Frontal cortex (tissue), 4 donors: ENCODE measurements around the gene PRAC2. TPM values are rescaled to one million over a fixed set of nuclear protein-coding genes. Genes with fewer than 3 reads are reported as not detected.
"Not testable (repeated sequence)": the region's sequence is repeated elsewhere in the genome, so short reads cannot be mapped to it uniquely, and the experiment has no call there.

ENCODE experiments used
- DNase-seq, 2 donors: peaks; one replicate each; pipeline ENCODE4 v3.0.0; 2012; ENCODE audit warnings: low spot score in 2 of 2
- FAIRE-seq: peaks from 2 replicates; lab custom pipeline; 2012; peaks lifted over from hg19 to GRCh38; lab: Jason Lieb, UNC
- total RNA-seq: library from RNA; depleted of rRNA; stranded (reverse); fragments of >200 nt; gene quantifications from one replicate; pipeline ENCODE4 v1.2.3, GENCODE V29; 2014
- donor health status: control.
- donor health status: control.
- donor health status: control.

Gene PRAC2
- not detected for total RNA-seq

DNA sequence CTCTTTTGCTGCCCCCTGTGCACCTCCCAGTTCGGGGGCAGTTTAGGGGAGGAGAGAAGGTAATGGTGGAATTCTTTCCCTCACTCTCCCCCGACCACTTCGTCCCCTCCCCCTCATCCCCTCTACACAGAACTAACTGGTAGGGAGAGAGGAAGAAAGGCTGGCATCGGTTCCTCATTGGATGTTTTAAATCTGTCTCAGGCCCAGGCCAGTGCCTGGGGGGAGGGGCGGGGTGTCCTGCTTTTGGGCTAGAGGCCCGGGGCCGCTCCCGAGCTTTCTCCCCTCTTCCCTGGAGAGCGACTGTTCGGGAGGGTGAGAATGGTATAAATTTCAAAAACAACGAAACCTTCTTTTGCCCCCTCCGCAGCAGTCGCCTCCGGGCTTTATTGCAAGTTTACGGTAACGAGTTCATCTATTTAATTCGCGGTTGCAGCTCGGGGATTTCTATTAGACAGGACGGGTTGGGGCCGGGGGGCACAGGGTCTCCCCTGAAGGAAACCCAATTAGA, at the start of gene PRAC2:
Gene PRAC2, plus strand, starts transcription at position 271 of the 508 bp plus-strand sequence. CDS start 1,226 bp downstream, outside the sequence.
- no peak for DNase-seq

DNA sequence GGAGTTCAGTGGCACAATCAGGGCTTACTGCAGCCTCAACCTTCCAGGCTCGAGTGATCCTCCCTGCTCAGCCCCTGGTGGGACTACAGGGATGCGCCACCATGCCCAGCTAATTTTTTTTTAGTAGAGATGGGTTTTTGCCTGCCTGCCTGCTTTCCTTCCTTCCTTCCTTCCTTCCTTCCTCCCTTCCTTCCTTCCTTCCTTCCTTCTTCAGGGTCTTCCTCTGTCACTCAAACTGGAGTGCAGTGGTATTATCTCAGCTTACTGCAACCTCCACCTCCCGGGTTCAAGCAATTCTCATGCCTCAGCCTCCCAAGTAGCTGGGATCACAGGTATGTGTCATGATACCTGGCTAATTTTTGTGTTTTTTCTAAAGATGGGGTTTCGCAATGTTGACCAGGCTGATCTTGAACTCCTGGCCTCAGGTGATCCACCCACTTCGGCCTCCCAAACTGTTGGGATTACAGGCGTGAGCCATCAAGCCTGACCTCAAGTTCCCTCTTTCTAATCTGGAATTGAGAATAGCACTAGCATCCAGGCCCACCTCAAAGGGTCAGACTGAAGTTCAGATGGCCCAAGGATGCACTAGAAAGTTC, 45.9 kb upstream of the PRAC2 start:
- FAIRE-seq (no peak), DNase-seq (no peak)

More for the DNA sequence above, at the start of gene PRAC2:
- no peak for FAIRE-seq

DNA sequence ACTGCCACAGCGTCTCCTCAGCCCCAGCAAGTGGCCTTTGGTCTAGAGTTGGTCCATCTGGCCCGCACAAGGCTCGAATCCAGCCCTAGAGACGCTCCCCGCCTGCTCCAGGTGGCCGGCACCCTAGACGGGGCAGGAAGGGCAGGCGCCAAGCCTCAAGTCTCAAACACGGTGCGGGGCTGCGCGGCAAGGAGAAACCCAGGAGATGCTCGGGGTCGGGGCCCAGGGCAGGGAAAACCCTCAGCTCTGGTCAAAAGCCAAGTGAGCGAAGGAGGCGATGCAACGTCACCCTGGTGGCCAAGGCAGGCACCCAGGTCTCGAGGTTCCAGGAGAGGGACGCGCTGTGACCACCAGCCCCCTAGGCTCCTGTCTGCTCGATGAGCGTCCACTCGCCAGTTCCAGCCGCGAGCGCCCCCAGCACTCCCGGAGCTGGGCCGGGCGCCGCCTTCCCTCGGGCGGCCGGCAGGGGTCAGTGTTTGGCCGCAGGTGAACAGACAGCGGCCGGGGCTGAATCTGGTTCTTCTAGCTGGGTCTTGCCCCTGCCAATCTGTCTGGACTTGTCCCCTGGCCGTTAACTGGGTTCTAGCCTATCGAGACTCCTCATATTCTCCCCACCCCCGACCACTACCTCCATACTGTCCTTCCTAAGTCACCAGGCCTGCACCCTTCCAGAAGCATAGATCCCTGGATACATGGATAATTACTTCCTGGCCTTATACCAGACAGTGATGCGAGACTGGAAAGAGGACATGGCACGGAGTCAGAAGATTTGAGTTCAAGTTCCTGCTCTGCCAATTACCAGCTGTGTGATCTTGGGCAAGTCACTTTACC, 44.6 kb upstream of the PRAC2 start:
- peak; percentile 44 to 66 for DNase-seq
- no peak for FAIRE-seq

DNA sequence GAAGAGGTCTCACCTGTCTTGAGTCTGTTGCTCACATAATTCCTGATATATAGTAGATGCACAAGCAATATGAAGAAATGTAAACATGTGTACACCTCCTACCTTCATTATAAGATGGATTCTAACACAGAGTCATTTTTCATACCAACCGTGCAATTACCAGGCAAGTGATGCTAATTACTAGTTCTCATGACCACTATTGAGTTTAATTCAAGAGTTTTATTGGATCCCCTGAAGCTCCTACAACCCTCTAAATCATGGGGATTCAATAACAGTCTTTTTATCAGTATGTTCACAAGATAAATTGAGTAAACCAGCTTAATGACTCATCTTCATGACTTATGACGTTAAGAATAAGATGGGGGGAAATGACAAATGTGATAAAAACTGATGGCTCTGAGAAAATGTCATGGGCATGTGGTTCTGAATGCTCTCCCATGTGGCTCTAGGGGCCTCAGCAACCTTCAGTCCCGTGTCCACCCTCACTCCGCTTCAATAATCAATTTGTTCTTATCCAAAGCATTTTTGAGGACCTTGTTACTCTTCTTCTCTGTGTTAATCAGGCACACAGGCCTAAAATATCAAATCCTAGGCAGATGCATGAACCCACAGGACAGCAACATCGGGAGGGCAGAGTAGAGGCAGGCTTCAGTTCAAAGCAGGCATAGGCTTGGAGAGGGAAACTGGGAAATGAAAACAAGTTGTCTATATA, 43.4 kb upstream of the PRAC2 start:
- FAIRE-seq (no peak), DNase-seq (no peak)

DNA sequence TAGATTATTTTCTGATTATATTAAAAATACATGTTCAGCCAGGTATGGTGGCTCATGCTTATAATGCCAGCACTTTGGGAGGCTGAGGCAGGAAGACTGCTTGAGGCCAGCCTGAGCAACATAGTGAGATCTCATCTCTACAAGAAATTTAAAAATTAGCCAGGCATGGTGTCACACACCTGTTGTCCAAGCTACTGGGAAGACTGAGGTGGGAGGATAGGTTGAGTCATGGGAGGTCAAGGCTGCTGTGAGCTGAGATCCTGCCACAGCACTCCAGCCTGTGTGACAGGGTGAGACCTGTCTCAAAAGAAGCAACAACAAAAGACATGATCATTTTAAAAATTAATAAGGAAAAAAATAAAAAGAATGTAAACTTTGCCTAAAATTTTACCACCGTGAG, 41.4 kb upstream of the PRAC2 start:
- FAIRE-seq (no peak), DNase-seq (no peak)

DNA sequence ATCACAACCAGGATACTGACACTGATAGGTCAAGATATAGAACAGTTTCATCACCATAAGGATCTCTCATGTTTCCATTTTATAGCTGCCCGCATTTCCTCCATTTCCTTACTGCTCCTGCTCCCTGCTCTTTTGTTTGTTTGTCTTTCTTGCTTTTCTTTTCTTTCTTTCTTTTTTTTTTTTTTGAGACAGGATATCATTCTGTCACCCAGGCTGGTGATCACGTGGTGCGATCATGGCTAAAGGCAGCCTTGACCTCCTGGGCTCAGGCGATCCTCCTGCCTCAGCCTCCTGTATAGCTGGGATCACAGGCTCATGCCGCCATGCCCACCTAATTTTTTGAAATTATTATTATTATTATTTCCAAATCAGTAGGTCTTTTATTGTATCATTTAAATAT, 32.3 kb upstream of the PRAC2 start:
- no peak for DNase-seq
- FAIRE-seq = no peak

DNA sequence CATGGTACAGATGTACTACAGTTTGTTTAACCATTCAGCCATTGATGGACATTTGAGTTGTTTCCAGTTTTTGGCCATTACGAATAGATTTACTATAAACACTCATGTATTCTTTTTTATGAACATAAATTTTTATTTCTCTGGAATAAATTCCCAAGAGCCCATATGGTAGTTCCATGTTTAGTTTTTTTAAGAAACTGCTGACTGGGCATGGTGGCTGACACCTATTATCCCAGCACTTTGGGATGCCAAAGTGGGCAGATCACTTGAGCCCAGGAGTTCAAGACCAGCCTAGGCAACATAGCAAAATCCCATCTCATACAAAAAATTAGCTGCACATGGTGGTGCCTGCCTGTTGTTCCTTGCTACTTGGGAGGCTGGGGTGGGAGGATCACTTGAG, 30.9 kb upstream of the PRAC2 start:
- FAIRE-seq = no peak
- no peak for DNase-seq

DNA sequence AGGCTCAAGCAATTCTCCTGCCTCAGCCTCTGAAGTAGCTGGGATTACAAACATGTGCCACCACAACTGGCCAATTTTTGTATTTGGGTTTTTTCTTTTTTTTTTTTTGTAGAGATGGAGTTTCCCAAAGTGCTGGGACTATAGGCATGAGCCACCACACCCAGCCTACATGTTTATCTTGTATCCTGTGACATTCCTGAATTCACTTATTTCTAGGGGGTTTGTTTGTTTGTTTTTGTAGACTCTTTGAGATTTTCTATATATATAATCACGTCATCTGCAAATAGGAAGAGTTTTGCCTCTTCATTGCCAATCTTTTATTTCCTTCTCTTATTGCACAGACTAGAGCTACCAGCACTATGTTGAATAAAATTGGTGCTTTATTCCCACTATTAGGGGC, 29.8 kb upstream of the PRAC2 start:
- FAIRE-seq (no peak), DNase-seq (no peak)

DNA sequence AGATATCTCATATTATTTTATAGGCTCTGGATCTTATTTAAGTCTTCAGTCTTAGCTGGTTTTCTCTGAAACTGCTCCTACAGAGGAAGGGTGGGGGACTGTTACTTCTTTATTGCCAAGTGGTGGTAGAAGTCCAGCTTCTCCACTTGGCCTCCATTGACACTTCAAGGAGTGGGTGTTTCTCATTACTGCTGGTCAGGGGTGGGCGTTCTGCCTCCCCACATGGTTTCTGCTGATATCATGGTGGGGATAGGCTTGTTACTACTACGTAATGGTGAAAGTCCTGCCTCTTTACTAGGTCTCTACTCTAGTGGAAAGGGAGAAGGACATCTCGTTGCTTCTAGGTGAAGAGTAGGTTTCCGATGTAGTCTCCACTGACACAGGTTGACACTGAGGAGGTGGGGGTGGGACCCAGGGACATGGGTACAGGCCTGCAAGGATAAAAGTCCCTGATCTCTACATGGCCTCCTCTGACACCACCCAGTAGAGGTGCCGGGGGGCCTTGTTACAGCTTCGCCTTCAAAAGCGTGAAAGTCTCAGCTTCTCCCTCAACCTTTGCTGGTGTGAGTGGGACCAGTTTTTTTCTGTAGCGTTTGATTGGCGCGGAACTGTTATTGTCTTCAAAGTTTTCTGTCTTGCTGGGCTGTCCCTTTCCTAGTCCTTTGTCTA, 21.0 kb upstream of the PRAC2 start:
- no peak for DNase-seq

DNA sequence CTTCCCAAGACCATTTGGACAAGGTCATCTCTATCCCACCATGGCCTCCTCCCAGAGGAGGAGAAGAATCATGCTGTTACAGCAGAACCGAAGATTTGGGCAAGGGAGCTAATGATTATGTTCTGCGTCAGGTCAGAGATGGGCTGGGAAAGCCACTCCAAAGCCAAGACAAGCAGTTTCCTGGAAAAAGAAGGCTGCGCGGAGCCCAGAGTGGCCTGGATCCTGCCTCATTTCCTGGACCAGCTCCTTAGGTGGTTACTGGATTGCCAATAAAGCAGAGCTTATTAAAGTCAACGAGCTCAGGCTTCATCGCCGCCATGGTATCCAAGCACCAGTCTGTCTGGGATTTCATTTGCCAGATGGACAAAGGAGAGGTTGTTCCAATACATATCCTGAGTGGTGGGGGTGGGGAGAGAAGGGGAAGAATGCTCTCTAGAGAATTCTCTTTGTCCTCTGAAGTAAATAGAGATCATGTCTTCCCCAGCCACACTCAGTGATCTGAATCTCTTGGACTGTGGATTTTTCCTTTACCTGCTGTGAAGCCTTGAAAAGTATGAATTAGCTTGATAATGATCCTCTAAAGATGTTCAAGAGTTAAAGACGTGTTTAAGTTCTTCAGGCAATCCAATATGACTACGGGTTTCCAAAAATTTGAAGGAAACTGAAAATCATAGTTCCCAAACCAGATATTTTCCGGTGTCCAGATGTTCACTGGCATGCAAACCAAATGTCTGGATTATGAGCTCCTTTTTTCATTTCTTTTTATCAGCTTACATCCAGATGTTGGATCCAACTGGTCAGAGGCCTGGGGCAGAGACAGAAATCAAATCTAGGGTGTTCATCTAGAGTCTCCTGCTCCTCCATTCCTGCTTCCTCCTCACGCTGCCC, 18.4 kb upstream of the PRAC2 start:
- no peak for DNase-seq
- FAIRE-seq = no peak

More for the DNA sequence above, 21.0 kb upstream of the PRAC2 start:
- no peak for FAIRE-seq

DNA sequence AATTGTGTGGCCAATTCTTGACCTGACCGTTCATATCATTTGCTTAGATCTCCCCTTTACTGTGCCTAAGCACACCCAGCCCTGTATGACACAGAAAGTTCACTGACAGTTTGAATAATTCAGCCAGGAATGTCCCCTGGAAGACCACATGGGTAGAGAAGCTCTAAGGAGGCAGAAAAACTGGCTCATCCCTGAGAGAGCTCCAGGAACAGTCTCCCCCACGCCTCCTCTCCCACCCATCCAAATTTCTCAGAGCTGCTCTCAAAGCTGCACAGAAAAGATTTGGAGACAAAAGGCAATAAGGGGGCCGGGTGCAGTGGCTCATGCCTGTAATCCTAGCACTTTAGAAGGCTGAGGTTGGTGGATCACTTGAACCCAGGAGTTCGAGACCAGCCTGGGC, 11.9 kb upstream of the PRAC2 start:
- no peak for DNase-seq
- FAIRE-seq = no peak

DNA sequence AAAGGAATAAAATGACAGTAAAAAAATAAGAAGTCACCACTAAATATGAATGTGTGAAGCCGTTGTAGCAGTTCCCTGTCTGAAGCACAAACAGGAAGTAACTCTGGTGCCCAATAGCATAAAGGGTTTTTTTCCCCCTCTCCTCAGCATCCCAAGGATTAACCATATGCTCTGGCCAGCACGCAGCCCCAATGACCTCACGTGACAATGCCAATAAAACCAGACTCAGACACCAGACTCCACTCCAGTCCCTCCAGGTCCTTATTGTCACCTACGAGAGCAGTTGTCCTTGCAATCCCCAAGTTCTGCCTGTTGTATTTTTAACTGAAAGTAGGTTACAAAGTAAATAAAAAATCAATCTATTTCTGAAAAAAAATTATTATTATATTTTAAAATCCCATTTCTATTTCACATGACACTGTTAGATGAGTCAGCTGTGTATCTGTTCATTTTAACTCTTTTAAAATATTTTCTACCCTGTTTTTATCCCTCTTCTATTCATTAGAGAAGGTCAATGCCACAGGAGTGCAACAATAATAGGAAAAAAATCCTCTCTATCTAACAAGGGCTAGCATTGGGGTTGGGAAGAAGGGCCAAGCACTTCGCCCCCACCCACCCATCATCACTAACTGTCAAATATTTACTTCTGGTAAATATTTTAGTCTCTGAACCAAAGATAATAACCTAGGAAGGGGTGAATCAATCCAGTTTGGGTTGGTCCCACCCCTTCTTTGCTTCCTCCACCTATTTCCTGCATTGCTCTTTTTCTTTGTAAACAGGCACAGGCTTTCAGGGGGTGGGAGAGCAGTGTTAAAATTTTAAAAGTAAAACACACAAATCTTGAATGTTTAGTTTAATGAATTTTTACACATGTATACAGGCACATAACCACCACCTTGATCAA, 7.2 kb upstream of the PRAC2 start:
- DNase-seq (no peak), FAIRE-seq (no peak)

DNA sequence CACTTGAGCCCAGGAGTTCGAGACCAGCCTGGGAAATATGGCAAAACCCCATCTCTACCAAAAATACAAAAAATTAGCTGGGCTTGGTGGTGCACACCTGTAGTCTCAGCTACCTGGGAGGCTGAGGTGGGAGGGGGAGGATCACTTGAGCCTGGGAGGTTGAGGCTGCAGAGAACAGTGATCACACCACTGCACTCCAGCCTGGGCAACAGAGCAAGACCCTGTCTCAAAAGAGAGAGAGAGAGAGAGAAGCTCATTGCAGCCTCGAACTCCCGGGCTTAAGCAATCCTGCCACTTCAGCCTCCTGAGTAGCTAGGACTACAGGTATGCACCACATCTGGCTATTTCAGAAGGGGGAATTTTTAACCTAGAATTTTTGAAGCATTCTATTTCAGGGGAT, 6.4 kb upstream of the PRAC2 start:
- DNase-seq, FAIRE-seq: not testable (repeated sequence)

DNA sequence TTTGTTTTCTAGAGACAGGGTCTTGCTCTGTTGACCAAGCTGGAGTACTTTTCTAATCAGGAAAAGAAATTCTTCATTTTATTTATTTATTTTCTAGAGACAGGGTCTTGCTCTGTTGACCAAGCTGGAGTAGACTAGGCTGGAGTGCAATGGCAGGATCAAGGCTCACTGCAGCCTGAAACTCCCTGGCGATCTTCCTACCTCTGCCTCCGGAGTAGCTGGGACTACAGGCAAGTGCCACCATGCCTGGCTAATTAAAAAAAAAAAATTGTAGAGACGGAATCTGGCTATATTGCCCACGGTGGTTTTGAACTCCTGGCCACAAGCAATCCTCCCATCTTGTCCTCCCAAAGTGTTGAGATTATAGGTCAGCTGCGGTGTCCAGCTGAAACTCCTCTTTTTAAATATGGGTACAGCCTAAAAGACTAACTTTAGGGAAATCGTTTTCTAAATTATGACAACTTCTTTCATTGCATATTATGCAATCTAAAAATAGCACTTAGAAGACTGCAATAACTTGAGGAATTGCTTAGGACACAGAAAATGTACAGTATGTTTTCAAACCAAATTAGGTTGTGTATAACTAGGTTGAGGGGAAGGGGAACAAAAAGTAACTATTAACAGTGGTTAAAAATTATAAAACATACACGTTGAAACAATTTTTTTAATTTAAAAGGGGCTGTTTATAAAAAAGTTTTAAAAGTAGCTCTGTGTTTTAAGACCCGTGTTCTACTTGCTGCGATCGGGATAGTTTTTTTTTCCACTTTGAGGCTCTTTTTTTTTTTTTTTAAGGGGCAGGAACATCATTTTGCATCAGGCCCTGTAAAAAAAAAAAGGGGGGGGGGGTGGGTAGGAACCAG, 5.4 kb upstream of the PRAC2 start:
- FAIRE-seq (no peak), DNase-seq (no peak)

DNA sequence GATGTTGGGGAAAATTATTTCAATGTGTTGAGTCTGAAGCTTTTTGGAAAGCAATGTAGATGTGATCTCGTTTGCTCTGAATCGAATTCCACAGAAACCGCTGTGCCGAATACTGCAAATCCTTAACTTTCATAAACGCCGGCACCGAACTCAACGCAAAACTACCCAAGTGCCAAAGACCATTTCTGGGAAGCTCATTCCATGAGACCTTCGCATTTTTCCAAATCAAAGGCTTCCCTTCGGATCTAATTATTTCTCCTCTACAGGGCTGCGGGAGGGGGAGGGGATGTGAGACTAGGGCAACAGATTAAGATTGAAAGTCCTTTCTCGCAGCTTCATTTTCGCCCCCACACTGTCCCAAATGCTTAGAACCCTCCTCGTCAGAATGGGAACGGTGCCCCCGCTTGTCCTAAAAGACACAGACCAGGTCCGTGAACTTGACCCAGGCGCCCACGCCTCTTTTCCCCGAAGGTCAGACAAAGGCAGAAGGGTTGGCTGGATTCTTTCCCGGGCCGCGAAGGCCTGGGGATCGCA, 4.7 kb upstream of the PRAC2 start:
- DNase-seq = no peak
- FAIRE-seq = no peak

DNA sequence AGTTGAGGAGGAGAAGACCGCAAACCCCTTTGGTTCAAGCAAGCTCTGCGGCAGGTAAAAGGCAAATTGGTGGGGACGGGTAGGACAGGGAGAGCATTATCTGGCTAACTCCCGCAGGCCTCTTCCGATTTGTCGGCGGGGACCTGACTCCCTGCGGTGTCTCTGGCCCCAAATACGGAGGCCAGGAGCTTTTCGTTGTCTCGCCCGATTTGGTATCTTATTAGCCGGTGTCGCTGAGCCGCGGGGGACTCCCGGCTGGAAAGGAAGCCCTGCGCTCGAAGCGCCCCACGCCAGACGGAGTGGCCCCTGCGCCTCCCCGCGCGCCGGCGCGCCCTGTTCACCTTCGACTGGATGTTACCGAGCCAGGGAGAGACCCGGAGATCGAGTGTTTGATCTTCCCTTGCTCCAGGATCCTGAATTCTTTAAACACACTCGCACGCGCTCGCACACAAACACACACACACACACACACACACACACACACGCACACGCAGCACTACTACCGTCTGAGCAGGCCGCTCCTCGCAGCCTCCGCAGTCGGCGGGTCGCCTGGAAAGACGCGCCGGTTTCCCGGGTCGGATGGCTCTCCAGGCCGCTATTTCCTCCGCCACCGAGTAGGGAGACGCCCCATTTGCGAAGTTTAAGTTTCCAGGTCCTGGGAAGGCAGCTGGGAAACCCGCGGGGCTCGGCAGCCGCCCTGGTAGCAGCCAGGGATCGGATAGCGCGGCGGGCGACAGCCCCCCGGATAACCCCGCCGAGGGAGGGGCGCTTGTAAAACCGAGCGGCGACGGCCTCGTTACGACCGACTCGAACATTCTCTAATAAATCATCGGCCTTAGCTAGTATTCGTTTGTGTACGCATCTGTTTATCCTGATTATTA, 4.0 kb upstream of the PRAC2 start:
- FAIRE-seq (no peak), DNase-seq (no peak)
